Pons (tissue), 1 donor: ENCODE data around the gene ABCA13.

ENCODE experiments used
- DNase-seq: peaks from one replicate; pipeline ENCODE4 v3.0.0-alpha.2; 2016; ENCODE audit warnings: low spot score

Gene ABCA13

GRCh38 chr7:48518092-48518491, 346.8 kb downstream of the ABCA13 start:
- no peak for DNase-seq

- no peak for DNase-seq
These were observed 351.4 kb downstream of the ABCA13 start for GRCh38 chr7:48522692-48523091.

GRCh38 chr7:48525736-48526732, 354.8 kb downstream of the ABCA13 start:
- DNase-seq = no peak

- DNase-seq = no peak
These were observed 357.4 kb downstream of the ABCA13 start for GRCh38 chr7:48528646-48529045.

- no peak for DNase-seq
These were observed 366.3 kb downstream of the ABCA13 start for GRCh38 chr7:48537561-48537960.

- no peak for DNase-seq
These were observed 369.5 kb downstream of the ABCA13 start for GRCh38 chr7:48540746-48541145.

GRCh38 chr7:48548667-48549066, 377.4 kb downstream of the ABCA13 start:
- no peak for DNase-seq

GRCh38 chr7:48551652-48552051, 380.4 kb downstream of the ABCA13 start:
- DNase-seq = no peak

- DNase-seq = no peak
These were observed 392.1 kb downstream of the ABCA13 start for GRCh38 chr7:48563334-48563733.

GRCh38 chr7:48575516-48575915, 404.3 kb downstream of the ABCA13 start:
- no peak for DNase-seq

- no peak for DNase-seq
These were observed 416.2 kb downstream of the ABCA13 start for GRCh38 chr7:48587475-48587874.

- DNase-seq = no peak
These were observed 423.1 kb downstream of the ABCA13 start for GRCh38 chr7:48594349-48594748.

GRCh38 chr7:48595756-48596155, 424.5 kb downstream of the ABCA13 start:
- DNase-seq = no peak

GRCh38 chr7:48610705-48611104, 439.4 kb downstream of the ABCA13 start:
- DNase-seq = no peak

GRCh38 chr7:48611993-48612392, 440.7 kb downstream of the ABCA13 start:
- DNase-seq = no peak

GRCh38 chr7:48617508-48617907, 446.2 kb downstream of the ABCA13 start:
- DNase-seq = no peak

- DNase-seq = no peak
These were observed 446.7 kb downstream of the ABCA13 start for GRCh38 chr7:48617993-48618392.

GRCh38 chr7:48621076-48621475, 449.8 kb downstream of the ABCA13 start:
- DNase-seq = no peak

- no peak for DNase-seq
These were observed 455.9 kb downstream of the ABCA13 start for GRCh38 chr7:48627164-48627563.

- DNase-seq = no peak
These were observed 457.6 kb downstream of the ABCA13 start for GRCh38 chr7:48628793-48629349.

- DNase-seq = no peak
These were observed 462.9 kb downstream of the ABCA13 start for GRCh38 chr7:48634116-48634632.

GRCh38 chr7:48635796-48636195, 464.5 kb downstream of the ABCA13 start:
- no peak for DNase-seq

GRCh38 chr7:48636391-48637015, 465.2 kb downstream of the ABCA13 start:
- DNase-seq = no peak
